GM19397 (cell line): ENCODE data around the gene TNRC6A.
"Not testable (repeated sequence)": the region's sequence is repeated elsewhere in the genome, so short reads cannot be mapped to it uniquely, and the experiment has no call there.

Source experiments
- ATAC-seq: cut with Tn5 transposase; IDR thresholded peaks from one replicate; pipeline ENCODE4 v1.9.1; 2021; ENCODE audit warnings: mild to moderate bottlenecking, moderate library complexity; ENCODE audit not compliant: unreplicated experiment

The TNRC6A gene

GRCh38 chr16:24810951-24811843 is 81.7 kb downstream of the TNRC6A start:
- ATAC-seq = no peak

- ATAC-seq = not testable (repeated sequence)
These were observed 83.4 kb downstream of the TNRC6A start for GRCh38 chr16:24812813-24813212.

- no peak for ATAC-seq
These were observed 85.6 kb downstream of the TNRC6A start for GRCh38 chr16:24815021-24815420.

GRCh38 chr16:24816688-24817087 is 87.2 kb downstream of the TNRC6A start:
- no peak for ATAC-seq

GRCh38 chr16:24819462-24820040 is 90.1 kb downstream of the TNRC6A start:
- no peak for ATAC-seq

- ATAC-seq = no peak
These were observed 91.1 kb downstream of the TNRC6A start for GRCh38 chr16:24820522-24820921.

GRCh38 chr16:24821129-24821528 is 91.7 kb downstream of the TNRC6A start:
- ATAC-seq = no peak

GRCh38 chr16:24822542-24822941 is 93.1 kb downstream of the TNRC6A start:
- ATAC-seq = no peak

- ATAC-seq = no peak
These were observed 93.5 kb downstream of the TNRC6A start for GRCh38 chr16:24822974-24823373.

- ATAC-seq = no peak
These were observed 96.2 kb downstream of the TNRC6A start for GRCh38 chr16:24825696-24826095.

- no peak for ATAC-seq
These were observed 96.7 kb downstream of the TNRC6A start for GRCh38 chr16:24826096-24826690.

GRCh38 chr16:24826817-24827566 is 97.5 kb downstream of the TNRC6A start:
- ATAC-seq = no peak

GRCh38 chr16:24829153-24829552 is 99.7 kb downstream of the TNRC6A start:
- no peak for ATAC-seq

GRCh38 chr16:24833352-24833751 is 103.9 kb downstream of the TNRC6A start:
- no peak for ATAC-seq

- no peak for ATAC-seq
These were observed 105.2 kb downstream of the TNRC6A start for GRCh38 chr16:24834459-24835335.

- no peak for ATAC-seq
These were observed 107.4 kb downstream of the TNRC6A start for GRCh38 chr16:24836836-24837235.

- ATAC-seq = no peak
These were observed 108.5 kb downstream of the TNRC6A start for GRCh38 chr16:24837969-24838368.

- ATAC-seq = no peak
These were observed 109.3 kb downstream of the TNRC6A start for GRCh38 chr16:24838554-24839266.

GRCh38 chr16:24839347-24839972 is 110.0 kb downstream of the TNRC6A start:
- no peak for ATAC-seq
